WTC11 (cell line): ENCODE results near the gene CATSPERZ. TPM values are rescaled to one million over a fixed set of nuclear protein-coding genes. Genes with fewer than 3 reads are reported as not detected.

Source experiments
- GTF2I ChIP-seq: fragments of 250-450 bp; sonication (Bioruptor Pico); conservative IDR thresholded peaks from 2 replicates; pipeline ENCODE4 v1.4.0; 2021; ENCODE audit warnings: mild to moderate bottlenecking
- JUN ChIP-seq: sonication (generic); formaldehyde crosslinking; IDR thresholded peaks from 2 replicates; pipeline ENCODE4 v1.8.0; 2023; ENCODE audit warnings: mild to moderate bottlenecking, missing genetic modification reagents
- NFE2L1 ChIP-seq: sonication (generic); formaldehyde crosslinking; IDR thresholded peaks from 2 replicates; pipeline ENCODE4 v1.8.1; 2023; ENCODE audit warnings: missing genetic modification reagents
- TCF7 ChIP-seq: sonication (generic); formaldehyde crosslinking; IDR thresholded peaks from 2 replicates; pipeline ENCODE4 v1.8.0; 2022; ENCODE audit warnings: mild to moderate bottlenecking, low read depth, missing genetic modification reagents, moderate library complexity
- TEAD1 ChIP-seq: sonication (generic); formaldehyde crosslinking; IDR thresholded peaks from 2 replicates; pipeline ENCODE4 v1.8.0; 2022; ENCODE audit warnings: mild to moderate bottlenecking, missing genetic modification reagents
- TP53 ChIP-seq: sonication (generic); formaldehyde crosslinking; IDR thresholded peaks from 2 replicates; pipeline ENCODE4 v1.8.1; 2023; ENCODE audit warnings: mild to moderate bottlenecking, missing genetic modification reagents
- ZBTB21 ChIP-seq: sonication (generic); formaldehyde crosslinking; IDR thresholded peaks from 2 replicates; pipeline ENCODE4 v1.8.1; 2023; ENCODE audit warnings: mild to moderate bottlenecking, missing genetic modification reagents, borderline replicate concordance
- ZNF416 ChIP-seq: fragments of 250-450 bp; sonication (Bioruptor Pico); IDR thresholded peaks from 2 replicates; pipeline ENCODE4 v1.9.0; 2021; ENCODE audit warnings: mild to moderate bottlenecking, inconsistent platforms
- total RNA-seq: library from RNA; stranded (reverse); gene quantifications from 3 replicates; pipeline ENCODE4 v1.2.3, GENCODE V29; 2021
- TF ChIP-seq, protein P1 (sequence below): sonication (generic); formaldehyde crosslinking; IDR thresholded peaks from 2 replicates; pipeline ENCODE4 v1.8.0; 2023; ENCODE audit warnings: mild to moderate bottlenecking, missing genetic modification reagents
- TF ChIP-seq, protein P2 (sequence below): sonication (generic); formaldehyde crosslinking; IDR thresholded peaks from 2 replicates; pipeline ENCODE4 v1.8.0; 2022; ENCODE audit warnings: mild to moderate bottlenecking, missing genetic modification reagents
- TF ChIP-seq, protein P3 (sequence below): fragments of 200-600 bp; IDR thresholded peaks from 2 replicates; pipeline ENCODE4 v1.8.0; 2022; ENCODE audit warnings: antibody characterized with exemption
- TF ChIP-seq, protein P4 (sequence below): fragments of 250-450 bp; sonication (Bioruptor Pico); IDR thresholded peaks from 2 replicates; pipeline ENCODE4 v1.8.0; 2021; ENCODE audit warnings: mild to moderate bottlenecking
- TF ChIP-seq, protein P5 (sequence below): sonication (generic); formaldehyde crosslinking; IDR thresholded peaks from 2 replicates; pipeline ENCODE4 v1.8.0; 2022; ENCODE audit warnings: mild to moderate bottlenecking, missing genetic modification reagents
- TF ChIP-seq, protein P6 (sequence below): sonication (generic); formaldehyde crosslinking; IDR thresholded peaks from 2 replicates; pipeline ENCODE4 v1.8.1; 2022; ENCODE audit warnings: mild to moderate bottlenecking, moderate library complexity, missing genetic modification reagents
- TF ChIP-seq, protein P7 (sequence below): fragments of 250-450 bp; sonication (Bioruptor Pico); IDR thresholded peaks from 2 replicates; pipeline ENCODE4 v1.9.0; 2021; ENCODE audit warnings: mild to moderate bottlenecking
- TF ChIP-seq, protein P8 (sequence below): sonication (generic); formaldehyde crosslinking; IDR thresholded peaks from 2 replicates; pipeline ENCODE4 v1.8.1; 2023; ENCODE audit warnings: mild to moderate bottlenecking, moderate library complexity, missing genetic modification reagents
- TF ChIP-seq, protein P9 (sequence below): sonication (generic); formaldehyde crosslinking; IDR thresholded peaks from 2 replicates; pipeline ENCODE4 v1.8.1; 2023; ENCODE audit warnings: mild to moderate bottlenecking, missing genetic modification reagents

The CATSPERZ gene
- total RNA-seq, 1 experiment from 2014 or later = 2.5 TPM

DNA sequence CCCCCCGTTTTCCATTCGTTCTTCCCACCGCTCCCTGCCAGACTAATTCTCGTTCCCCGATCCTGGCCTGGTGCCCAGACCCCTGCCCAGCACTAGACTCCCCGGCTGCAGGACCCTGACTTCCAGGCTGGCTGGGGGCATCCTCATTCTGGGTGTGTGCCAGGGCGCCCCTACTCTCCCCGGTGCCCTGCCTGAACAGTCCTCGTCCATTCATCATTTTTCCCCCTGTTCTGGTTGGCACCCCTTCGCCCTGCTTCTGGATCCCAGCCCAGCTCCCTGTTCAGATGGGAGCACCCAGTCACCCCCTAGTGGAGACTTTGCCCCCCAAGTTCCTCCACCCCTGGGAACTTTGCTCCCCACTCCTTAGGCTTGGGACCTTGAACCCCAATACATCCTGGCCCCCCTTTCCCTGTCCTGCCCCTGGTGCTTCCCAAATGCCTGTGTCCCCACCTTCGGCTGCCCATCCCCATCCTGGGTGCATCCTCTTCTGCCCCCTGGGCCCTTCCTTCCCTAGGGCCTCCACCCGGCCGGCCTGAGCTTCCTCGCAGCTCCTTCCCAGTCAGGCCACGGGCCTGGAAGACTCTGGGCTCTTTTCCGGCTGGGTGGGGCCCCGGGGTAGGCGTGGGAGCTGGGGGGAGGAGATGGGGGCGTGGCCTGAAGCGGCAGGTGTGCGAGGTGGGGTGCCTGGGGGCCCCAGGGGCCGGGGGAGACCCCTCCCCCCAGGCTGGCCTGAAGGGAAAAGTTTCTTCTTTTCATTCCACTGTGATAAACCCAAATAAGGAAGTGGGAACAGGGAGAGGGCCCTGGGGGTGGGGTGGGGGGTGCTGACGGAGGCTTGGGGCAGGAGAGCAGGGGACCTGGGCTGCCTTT lies 47.9 kb upstream of the CATSPERZ start (continued):
- TF ChIP-seq, protein P1, sequence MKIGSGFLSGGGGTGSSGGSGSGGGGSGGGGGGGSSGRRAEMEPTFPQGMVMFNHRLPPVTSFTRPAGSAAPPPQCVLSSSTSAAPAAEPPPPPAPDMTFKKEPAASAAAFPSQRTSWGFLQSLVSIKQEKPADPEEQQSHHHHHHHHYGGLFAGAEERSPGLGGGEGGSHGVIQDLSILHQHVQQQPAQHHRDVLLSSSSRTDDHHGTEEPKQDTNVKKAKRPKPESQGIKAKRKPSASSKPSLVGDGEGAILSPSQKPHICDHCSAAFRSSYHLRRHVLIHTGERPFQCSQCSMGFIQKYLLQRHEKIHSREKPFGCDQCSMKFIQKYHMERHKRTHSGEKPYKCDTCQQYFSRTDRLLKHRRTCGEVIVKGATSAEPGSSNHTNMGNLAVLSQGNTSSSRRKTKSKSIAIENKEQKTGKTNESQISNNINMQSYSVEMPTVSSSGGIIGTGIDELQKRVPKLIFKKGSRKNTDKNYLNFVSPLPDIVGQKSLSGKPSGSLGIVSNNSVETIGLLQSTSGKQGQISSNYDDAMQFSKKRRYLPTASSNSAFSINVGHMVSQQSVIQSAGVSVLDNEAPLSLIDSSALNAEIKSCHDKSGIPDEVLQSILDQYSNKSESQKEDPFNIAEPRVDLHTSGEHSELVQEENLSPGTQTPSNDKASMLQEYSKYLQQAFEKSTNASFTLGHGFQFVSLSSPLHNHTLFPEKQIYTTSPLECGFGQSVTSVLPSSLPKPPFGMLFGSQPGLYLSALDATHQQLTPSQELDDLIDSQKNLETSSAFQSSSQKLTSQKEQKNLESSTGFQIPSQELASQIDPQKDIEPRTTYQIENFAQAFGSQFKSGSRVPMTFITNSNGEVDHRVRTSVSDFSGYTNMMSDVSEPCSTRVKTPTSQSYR (CRISPR knock-in tag) = 0 out of 2 replicates have a peak, but pooled peaks have one; percentile 33
- no peak for TF ChIP-seq GTF2I (CRISPR knock-in tag)
- TF ChIP-seq NFE2L1 (CRISPR knock-in tag) = no peak
- no peak for TF ChIP-seq TCF7
- TF ChIP-seq, protein P2, sequence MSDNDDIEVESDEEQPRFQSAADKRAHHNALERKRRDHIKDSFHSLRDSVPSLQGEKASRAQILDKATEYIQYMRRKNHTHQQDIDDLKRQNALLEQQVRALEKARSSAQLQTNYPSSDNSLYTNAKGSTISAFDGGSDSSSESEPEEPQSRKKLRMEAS (CRISPR knock-in tag) = 0 out of 2 replicates have a peak, but pooled peaks have one; percentile 15
- TF ChIP-seq, protein P3, sequence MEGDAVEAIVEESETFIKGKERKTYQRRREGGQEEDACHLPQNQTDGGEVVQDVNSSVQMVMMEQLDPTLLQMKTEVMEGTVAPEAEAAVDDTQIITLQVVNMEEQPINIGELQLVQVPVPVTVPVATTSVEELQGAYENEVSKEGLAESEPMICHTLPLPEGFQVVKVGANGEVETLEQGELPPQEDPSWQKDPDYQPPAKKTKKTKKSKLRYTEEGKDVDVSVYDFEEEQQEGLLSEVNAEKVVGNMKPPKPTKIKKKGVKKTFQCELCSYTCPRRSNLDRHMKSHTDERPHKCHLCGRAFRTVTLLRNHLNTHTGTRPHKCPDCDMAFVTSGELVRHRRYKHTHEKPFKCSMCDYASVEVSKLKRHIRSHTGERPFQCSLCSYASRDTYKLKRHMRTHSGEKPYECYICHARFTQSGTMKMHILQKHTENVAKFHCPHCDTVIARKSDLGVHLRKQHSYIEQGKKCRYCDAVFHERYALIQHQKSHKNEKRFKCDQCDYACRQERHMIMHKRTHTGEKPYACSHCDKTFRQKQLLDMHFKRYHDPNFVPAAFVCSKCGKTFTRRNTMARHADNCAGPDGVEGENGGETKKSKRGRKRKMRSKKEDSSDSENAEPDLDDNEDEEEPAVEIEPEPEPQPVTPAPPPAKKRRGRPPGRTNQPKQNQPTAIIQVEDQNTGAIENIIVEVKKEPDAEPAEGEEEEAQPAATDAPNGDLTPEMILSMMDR = peak; percentile 23; the same call in 1 of the 2 replicates
- TF ChIP-seq JUN = no peak
- TF ChIP-seq, protein P4, sequence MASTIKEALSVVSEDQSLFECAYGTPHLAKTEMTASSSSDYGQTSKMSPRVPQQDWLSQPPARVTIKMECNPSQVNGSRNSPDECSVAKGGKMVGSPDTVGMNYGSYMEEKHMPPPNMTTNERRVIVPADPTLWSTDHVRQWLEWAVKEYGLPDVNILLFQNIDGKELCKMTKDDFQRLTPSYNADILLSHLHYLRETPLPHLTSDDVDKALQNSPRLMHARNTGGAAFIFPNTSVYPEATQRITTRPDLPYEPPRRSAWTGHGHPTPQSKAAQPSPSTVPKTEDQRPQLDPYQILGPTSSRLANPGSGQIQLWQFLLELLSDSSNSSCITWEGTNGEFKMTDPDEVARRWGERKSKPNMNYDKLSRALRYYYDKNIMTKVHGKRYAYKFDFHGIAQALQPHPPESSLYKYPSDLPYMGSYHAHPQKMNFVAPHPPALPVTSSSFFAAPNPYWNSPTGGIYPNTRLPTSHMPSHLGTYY (CRISPR knock-in tag) = no peak
- TF ChIP-seq, protein P5, sequence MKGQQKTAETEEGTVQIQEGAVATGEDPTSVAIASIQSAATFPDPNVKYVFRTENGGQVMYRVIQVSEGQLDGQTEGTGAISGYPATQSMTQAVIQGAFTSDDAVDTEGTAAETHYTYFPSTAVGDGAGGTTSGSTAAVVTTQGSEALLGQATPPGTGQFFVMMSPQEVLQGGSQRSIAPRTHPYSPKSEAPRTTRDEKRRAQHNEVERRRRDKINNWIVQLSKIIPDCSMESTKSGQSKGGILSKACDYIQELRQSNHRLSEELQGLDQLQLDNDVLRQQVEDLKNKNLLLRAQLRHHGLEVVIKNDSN = no peak
- TF ChIP-seq TP53 = no peak
- TF ChIP-seq, protein P6, sequence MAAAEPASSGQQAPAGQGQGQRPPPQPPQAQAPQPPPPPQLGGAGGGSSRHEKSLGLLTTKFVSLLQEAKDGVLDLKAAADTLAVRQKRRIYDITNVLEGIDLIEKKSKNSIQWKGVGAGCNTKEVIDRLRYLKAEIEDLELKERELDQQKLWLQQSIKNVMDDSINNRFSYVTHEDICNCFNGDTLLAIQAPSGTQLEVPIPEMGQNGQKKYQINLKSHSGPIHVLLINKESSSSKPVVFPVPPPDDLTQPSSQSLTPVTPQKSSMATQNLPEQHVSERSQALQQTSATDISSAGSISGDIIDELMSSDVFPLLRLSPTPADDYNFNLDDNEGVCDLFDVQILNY (CRISPR knock-in tag) = 0 out of 2 replicates have a peak, but pooled peaks have one; percentile 49
- no peak for TF ChIP-seq TEAD1 (CRISPR knock-in tag)
- TF ChIP-seq ZNF416 (CRISPR knock-in tag) = no peak
- TF ChIP-seq, protein P7, sequence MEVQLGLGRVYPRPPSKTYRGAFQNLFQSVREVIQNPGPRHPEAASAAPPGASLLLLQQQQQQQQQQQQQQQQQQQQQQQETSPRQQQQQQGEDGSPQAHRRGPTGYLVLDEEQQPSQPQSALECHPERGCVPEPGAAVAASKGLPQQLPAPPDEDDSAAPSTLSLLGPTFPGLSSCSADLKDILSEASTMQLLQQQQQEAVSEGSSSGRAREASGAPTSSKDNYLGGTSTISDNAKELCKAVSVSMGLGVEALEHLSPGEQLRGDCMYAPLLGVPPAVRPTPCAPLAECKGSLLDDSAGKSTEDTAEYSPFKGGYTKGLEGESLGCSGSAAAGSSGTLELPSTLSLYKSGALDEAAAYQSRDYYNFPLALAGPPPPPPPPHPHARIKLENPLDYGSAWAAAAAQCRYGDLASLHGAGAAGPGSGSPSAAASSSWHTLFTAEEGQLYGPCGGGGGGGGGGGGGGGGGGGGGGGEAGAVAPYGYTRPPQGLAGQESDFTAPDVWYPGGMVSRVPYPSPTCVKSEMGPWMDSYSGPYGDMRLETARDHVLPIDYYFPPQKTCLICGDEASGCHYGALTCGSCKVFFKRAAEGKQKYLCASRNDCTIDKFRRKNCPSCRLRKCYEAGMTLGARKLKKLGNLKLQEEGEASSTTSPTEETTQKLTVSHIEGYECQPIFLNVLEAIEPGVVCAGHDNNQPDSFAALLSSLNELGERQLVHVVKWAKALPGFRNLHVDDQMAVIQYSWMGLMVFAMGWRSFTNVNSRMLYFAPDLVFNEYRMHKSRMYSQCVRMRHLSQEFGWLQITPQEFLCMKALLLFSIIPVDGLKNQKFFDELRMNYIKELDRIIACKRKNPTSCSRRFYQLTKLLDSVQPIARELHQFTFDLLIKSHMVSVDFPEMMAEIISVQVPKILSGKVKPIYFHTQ (CRISPR knock-in tag) = no peak
- TF ChIP-seq, protein P8, sequence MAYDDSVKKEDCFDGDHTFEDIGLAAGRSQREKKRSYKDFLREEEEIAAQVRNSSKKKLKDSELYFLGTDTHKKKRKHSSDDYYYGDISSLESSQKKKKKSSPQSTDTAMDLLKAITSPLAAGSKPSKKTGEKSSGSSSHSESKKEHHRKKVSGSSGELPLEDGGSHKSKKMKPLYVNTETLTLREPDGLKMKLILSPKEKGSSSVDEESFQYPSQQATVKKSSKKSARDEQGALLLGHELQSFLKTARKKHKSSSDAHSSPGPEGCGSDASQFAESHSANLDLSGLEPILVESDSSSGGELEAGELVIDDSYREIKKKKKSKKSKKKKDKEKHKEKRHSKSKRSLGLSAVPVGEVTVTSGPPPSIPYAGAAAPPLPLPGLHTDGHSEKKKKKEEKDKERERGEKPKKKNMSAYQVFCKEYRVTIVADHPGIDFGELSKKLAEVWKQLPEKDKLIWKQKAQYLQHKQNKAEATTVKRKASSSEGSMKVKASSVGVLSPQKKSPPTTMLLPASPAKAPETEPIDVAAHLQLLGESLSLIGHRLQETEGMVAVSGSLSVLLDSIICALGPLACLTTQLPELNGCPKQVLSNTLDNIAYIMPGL (CRISPR knock-in tag) = 0 out of 2 replicates have a peak, but pooled peaks have one; percentile 53
- TF ChIP-seq ZBTB21 (CRISPR knock-in tag) = no peak
- TF ChIP-seq, protein P9, sequence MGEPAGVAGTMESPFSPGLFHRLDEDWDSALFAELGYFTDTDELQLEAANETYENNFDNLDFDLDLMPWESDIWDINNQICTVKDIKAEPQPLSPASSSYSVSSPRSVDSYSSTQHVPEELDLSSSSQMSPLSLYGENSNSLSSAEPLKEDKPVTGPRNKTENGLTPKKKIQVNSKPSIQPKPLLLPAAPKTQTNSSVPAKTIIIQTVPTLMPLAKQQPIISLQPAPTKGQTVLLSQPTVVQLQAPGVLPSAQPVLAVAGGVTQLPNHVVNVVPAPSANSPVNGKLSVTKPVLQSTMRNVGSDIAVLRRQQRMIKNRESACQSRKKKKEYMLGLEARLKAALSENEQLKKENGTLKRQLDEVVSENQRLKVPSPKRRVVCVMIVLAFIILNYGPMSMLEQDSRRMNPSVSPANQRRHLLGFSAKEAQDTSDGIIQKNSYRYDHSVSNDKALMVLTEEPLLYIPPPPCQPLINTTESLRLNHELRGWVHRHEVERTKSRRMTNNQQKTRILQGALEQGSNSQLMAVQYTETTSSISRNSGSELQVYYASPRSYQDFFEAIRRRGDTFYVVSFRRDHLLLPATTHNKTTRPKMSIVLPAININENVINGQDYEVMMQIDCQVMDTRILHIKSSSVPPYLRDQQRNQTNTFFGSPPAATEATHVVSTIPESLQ = no peak
